HG03571 (cell line): ENCODE results near the gene FBXW5.

Experiments used
- ATAC-seq: cut with Tn5 transposase; IDR thresholded peaks from one replicate; pipeline ENCODE4 v1.9.1; 2021; ENCODE audit not compliant: unreplicated experiment

Gene FBXW5

DNA sequence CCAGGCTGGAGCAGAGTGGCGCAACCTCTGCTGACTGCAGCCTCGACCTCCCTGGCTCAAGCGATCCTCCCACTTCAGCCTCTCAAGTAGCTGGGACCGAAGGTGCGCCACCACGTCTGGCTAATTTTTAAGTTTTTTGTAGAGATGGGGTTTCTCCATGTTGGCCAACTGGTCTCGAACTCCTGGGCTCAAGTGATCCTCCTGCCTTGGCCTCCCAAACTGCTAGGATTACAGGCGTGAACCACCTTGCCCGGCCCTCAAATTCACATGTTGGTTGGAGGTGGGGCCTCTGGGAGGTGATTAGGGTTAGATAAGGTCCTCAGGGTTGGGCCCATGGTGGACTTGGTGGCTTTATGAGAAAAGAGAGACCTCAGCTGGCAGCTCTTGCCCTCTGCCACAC lies 17.6 kb upstream of the FBXW5 start:
- no peak for ATAC-seq

- no peak for ATAC-seq
Observed at GRCh38 chr9:136961279-136962065, 16.9 kb upstream of the FBXW5 start.

DNA sequence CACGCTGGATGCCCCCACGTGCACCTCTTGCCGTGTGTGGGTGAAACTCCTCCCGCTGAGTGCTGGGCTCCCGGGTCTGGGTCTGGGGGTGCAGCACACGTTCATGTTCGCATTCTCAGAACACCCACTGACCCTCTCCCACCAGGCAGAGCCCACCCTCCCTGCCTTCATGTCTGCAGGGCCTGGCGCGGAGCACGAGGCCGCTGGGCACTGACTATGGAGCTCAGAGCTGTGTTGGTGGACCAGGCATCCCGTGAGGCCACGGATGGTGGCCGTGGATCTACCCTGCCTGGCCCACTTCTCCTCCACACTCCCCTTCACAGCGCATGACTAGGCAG lies 16.4 kb upstream of the FBXW5 start:
- no peak for ATAC-seq

- no peak for ATAC-seq
Observed at GRCh38 chr9:136960212-136960937, 15.8 kb upstream of the FBXW5 start.

- no peak for ATAC-seq
Observed at GRCh38 chr9:136958898-136959850, 14.6 kb upstream of the FBXW5 start.

DNA sequence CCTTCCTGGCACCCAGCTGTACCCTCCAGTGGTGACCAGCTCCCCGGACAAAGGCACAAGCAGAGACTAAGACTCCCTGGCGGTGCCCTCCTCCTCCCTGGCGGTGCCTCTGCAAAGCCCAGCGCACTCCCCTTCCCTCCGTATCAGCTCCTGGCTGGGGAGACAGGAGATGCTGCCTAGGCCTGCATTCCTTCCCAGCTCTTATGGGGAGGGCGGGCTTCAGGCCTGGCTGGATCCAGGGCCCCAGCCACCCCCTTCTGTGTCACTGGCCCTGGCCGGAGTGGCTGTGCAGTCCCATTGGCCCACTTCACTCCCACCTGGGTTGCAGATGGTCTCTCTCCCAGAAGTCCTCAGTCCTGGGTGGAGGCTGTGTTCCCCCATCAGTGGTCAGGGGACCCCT lies 13.9 kb upstream of the FBXW5 start:
- ATAC-seq, result no peak

DNA sequence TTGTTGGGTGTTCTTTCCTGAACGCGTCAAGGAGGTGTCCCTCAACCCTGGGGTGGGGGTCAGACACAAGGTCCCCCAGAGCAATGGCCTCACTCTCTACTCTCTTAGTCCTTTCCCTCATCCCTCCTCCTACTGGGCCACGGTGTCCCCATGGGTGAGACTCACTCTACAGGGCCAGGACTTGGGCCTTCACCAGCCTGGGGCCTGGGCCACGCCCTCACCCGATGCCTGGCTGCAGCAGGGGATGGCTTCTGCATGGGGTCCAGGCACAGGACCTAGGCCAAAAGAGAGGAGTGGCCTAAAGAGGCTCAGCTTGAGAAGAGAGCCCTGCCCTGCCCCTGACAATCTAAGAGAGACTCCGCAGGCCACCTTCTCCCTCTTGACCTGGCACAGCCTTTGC lies 13.4 kb upstream of the FBXW5 start:
- ATAC-seq, result no peak

GRCh38 chr9:136957461-136957860 lies 12.9 kb upstream of the FBXW5 start:
- ATAC-seq, result no peak

DNA sequence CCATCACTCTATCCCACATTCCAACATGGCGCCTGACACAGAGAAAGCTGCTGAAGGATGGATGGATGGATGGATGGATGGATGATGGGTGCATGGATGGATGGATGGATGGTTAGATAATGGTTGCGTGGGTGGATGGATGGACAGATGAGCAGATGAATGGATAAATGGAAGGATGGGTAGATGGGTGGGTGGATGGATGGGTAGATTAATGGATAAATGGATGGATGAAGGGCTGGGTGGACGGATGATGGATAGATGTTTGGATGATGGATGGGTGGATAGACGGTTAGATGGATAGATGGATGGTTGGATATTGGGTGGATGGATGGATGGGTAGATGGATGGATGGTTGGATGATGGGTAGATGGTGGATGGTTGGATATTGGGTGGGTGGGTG lies 12.1 kb upstream of the FBXW5 start:
- ATAC-seq, result no peak

- ATAC-seq, result no peak
Observed at GRCh38 chr9:136955943-136956335, 11.4 kb upstream of the FBXW5 start.

DNA sequence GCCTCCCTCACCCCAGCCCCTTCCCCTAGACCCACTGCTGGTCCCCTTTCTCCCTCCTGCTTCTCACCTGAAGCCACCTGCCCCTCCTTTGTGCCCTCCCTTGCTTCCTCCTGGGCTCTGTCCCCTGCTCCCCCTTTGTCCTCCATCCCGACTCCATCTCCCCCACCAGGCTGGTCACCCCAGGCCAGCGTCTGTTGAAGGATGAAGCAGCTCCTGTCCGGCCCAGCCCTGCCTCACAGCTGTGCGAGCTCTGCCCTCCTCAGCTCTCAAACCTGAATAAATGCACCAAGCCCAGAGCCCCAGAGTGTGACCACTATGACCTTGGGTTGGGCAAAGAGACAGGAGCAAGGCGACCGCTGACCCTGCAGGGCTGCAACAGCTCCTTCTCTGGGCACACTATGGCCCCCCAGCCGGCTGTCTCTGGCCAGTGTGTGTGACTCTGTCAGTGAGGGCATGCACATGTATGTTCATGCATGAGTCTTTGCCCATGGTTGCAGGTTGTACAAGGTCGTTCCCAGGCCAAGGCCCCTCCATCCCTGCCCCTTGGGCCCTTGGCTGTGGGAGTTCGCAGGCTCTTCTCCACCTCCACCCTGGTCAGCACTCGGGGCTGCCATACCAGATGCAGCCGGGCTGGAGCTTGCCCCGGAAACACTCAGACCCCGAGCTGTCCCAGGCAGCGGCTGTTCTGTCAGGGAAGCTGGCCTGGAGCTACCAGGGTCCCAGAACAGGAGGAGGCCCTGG lies 10.8 kb upstream of the FBXW5 start:
- ATAC-seq, result no peak

GRCh38 chr9:136954270-136955083 lies 9.9 kb upstream of the FBXW5 start:
- ATAC-seq, result no peak

DNA sequence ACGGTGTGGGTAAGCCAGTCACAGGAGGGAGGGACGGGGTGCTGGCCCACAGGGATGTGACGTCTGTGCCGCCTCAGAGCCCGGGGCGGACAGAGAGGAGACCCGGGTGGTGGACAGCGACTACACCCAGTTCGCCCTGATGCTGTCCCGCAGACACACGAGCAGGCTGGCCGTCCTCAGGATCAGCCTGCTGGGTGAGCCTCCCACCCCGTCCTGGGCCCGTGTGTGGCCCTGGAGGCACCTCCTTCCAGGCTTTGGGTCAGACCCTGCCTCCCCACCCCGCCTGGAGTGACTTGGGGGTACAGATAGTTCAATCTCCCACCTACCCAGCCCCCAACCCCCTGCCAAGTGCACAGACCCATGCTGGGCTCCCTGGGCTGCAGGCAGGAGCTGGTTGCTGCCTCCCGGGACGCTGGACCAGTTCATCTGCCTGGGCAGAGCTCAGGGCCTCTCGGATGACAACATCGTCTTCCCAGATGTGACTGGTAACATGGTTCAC lies 9.3 kb upstream of the FBXW5 start:
- ATAC-seq, result no peak

GRCh38 chr9:136952876-136953770 lies 8.6 kb upstream of the FBXW5 start:
- no peak for ATAC-seq

- ATAC-seq, result no peak
Observed at GRCh38 chr9:136952321-136952850, 7.8 kb upstream of the FBXW5 start.

DNA sequence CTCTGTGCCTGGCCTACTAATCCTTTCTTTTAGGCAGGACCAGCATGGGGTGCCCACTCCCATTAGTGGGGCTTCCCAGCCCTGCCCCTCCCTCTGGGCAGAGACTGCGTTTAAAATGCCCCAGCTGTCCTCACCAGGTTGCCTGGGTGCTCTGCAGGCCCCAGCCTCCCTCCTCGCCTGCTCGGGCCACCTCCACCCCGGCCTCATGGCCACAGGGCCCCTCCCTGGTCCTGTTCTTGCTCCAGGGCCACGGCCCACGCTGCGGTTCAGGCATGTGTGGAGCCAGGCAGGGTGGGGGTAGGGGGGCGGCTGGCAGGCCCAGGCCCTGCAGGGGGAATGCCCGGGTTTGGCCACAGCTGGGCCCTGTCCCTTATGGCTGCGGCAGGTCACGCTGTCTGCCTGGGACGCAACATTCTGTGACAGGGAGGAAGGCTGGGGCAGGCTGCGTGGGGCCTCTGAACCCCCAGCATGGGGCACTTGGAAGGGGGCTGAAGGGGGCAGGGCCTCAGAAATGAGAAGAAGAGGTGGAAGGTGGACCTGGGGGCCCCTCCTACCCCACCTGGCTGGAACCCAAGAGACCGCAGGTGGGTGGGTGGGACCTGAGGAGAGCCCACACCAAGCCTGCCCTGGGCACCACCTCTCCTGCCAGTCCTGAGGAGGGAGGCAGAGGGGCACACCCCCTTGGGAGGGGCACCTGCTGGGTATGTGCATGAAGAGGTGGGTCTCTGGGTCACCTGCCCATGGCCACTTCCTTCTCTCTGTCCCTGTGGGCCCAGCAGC lies 7.2 kb upstream of the FBXW5 start, which contains the start of gene LCN12:
Gene LCN12, plus strand, starts transcription at position 733 of the 780 bp plus-strand sequence. CDS start 55 bp downstream, outside the sequence.
- no peak for ATAC-seq

DNA sequence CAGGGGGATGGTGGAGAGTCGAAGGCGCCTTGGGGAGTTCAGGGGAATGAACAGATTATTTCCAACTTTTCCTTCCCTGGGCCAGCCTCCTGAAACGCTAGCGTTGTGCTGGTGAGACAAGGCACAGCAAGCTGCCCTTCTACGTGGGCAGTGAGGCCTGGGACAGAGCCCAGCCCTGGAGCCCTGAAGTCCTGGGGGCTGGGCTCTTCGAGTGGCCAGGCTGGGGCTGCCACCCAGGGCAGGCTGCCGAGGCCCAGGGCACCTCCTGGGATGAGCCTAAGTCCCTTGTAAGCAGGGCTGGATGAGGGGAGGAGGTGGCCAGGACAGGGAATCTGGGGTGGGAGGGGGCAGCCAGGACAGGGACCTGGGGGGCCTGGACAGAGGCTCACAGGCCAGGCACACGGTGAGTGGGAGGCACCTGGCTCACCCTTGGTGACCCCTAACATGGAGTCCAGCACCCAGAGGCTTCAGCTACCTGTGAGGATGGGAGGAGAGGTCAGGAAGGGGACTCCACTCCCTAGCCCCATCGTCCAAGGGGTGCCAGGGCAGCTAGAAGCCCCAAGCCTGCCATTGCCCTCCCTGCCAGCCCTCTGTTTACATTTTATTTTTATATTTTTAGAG lies 6.2 kb upstream of the FBXW5 start:
- ATAC-seq, result no peak
